ENCODE measurements around the gene PAOX.

DNA sequence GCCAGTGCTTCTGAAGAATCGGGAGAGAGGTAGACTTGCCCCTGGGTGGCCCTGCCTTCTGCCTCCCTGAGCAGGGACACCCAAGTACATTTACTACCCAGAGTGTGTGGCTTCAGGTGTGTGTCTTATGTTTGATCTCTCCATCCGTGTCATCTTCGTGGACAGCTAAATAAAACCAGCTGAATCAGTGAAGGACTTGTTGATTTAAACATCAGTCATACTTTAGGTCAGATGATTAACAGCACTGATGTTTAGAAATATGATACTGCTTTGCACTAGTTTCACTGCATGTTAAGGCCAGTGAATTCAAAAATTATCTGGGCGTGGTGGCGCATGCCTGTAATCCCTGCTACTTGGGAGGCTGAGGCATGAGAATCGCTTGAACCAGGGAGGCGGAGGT, 18.9 kb downstream of the PAOX start:
- TF ChIP-seq TEAD4 (IDR thresholded peaks at IDR 0.05) (no peak), EP300 (IDR thresholded peaks at IDR 0.05; ENCODE audit: borderline replicate concordance) (no peak), TAF1 (IDR thresholded peaks at IDR 0.05; ENCODE audit: low read depth) (no peak)

Measured in Ishikawa (cell line).